H1 (cell line): ENCODE data around the gene STAT3. TPM values are rescaled to one million over a fixed set of nuclear protein-coding genes. Genes with fewer than 3 reads are reported as not detected.

Experiments used
- CTCF ChIA-PET: fragments of 300-600 bp; sonication (Branson Sonifier 250); formaldehyde crosslinking; loops from one replicate; lab custom pipeline; 2021; ENCODE audit not compliant: partially characterized antibody; lab: Charles Lee
- POLR2A ChIA-PET: fragments of 300-600 bp; sonication (Branson Sonifier 250); formaldehyde crosslinking; loops from one replicate; lab custom pipeline; 2021; ENCODE audit warnings: inconsistent platforms; ENCODE audit not compliant: partially characterized antibody; lab: Charles Lee
- DNase-seq, 2 experiments: peaks; one replicate each; pipeline versions ENCODE4 v3.0.0 to v3.0.0-alpha.2; 2010 to 2022; ENCODE audit warnings: low spot score in 2 of 2, low read depth in 1 of 2, mixed read lengths in 1 of 2
- FAIRE-seq: peaks from 2 replicates; lab custom pipeline; 2011; peaks lifted over from hg19 to GRCh38; lab: Jason Lieb, UNC
- H2AFZ ChIP-seq: 2 replicates; pipeline ENCODE4 v1.8.1; 2012; ENCODE audit warnings: low read length, inconsistent platforms
- H2AK5ac ChIP-seq: 2 replicates; pipeline ENCODE4 v1.6.1; 2013; ENCODE audit warnings: low read depth, low read length
- H2BK120ac ChIP-seq: replicated peaks from 2 replicates; pipeline ENCODE3; 2013; ENCODE audit warnings: low read depth, low read length, inconsistent platforms
- H2BK12ac ChIP-seq: 2 replicates; pipeline ENCODE4 v1.6.1; 2013; ENCODE audit warnings: low read depth, low read length
- H2BK15ac ChIP-seq: 2 replicates; pipeline ENCODE4 v1.6.1; 2013; ENCODE audit warnings: low read length
- H2BK20ac ChIP-seq: 2 replicates; pipeline ENCODE4 v1.6.1; 2013; ENCODE audit warnings: low read length
- H2BK5ac ChIP-seq: 2 replicates; pipeline ENCODE4 v1.6.1; 2013; ENCODE audit warnings: low read depth, low read length
- H3K14ac ChIP-seq: 2 replicates; pipeline ENCODE4 v1.6.1; 2013; ENCODE audit warnings: inconsistent platforms; ENCODE audit not compliant: insufficient read length
- H3K18ac ChIP-seq: 2 replicates; pipeline ENCODE4 v1.6.1; 2013; ENCODE audit warnings: low read length; ENCODE audit errors: extremely low read depth
- H3K23ac ChIP-seq: 2 replicates; pipeline ENCODE4 v1.6.1; 2013; ENCODE audit warnings: inconsistent platforms; ENCODE audit not compliant: insufficient read length
- H3K23me2 ChIP-seq: 2 replicates; pipeline ENCODE4 v1.6.1; 2013; ENCODE audit warnings: low read depth, low read length
- H3K27ac ChIP-seq: 2 replicates; pipeline ENCODE4 v1.6.1; 2011; ENCODE audit warnings: low read depth, low read length, inconsistent platforms
- H3K27me3 ChIP-seq, 4 experiments: replicated peaks in 1 of 4; 1 replicate in 1 of 4; 2 replicates in 3 of 4; pipeline versions ENCODE4 v1.6.1 to v1.8.1; 2011 to 2013; ENCODE audit warnings: low read length in 3 of 4, mild to moderate bottlenecking in 3 of 4, inconsistent platforms in 2 of 4, mixed read lengths in 2 of 4, moderate library complexity in 1 of 4; ENCODE audit not compliant: control insufficient read depth in 3 of 4, insufficient read depth in 3 of 4; ENCODE audit errors: extremely low read depth in 1 of 4
- H3K36me3 ChIP-seq, 4 experiments: 2 replicates each; pipeline versions ENCODE4 v1.6.1 to v1.8.1; 2011 to 2013; ENCODE audit warnings: mild to moderate bottlenecking in 4 of 4, low read length in 3 of 4, moderate library complexity in 2 of 4, control low read depth in 1 of 4, inconsistent platforms in 1 of 4; ENCODE audit not compliant: insufficient read depth in 4 of 4, control insufficient read depth in 2 of 4
- H3K4ac ChIP-seq: replicated peaks from 2 replicates; pipeline ENCODE3; 2013; ENCODE audit warnings: low read length, low read depth, mixed read lengths, inconsistent platforms; ENCODE audit not compliant: insufficient read length
- H3K4me1 ChIP-seq, 4 experiments: replicated peaks in 1 of 4; 1 replicate in 1 of 4; 2 replicates in 3 of 4; pipeline versions ENCODE4 v1.6.1 to v1.8.1; 2011 to 2013; ENCODE audit warnings: low read length in 3 of 4, inconsistent platforms in 2 of 4, mixed read lengths in 1 of 4; ENCODE audit not compliant: insufficient read depth in 4 of 4, control insufficient read depth in 3 of 4
- H3K4me2 ChIP-seq, 2 experiments: 2 replicates each; pipeline versions ENCODE4 v1.6.1 to v1.8.1; 2011 to 2013; ENCODE audit warnings: low read depth in 2 of 2, low read length in 2 of 2, control low read depth in 1 of 2, inconsistent platforms in 1 of 2, mild to moderate bottlenecking in 1 of 2; ENCODE audit not compliant: insufficient read depth in 1 of 2
- H3K4me3 ChIP-seq, 4 experiments: fragments of 200-600, 300-600 bp in 1 of 4; sonication (generic), shearing (Covaris generic), sonication (Bioruptor Twin) in 1 of 4; 2 replicates each; pipeline versions ENCODE4 v1.5.1 to v1.8.1; 2011 to 2016; ENCODE audit warnings: low read length in 4 of 4, low read depth in 3 of 4, control low read depth in 2 of 4, inconsistent platforms in 2 of 4, mild to moderate bottlenecking in 2 of 4, mixed read lengths in 1 of 4, moderate library complexity in 1 of 4; ENCODE audit not compliant: insufficient read depth in 2 of 4; ENCODE audit errors: extremely low read depth in 1 of 4
- H3K56ac ChIP-seq: replicated peaks from 2 replicates; pipeline ENCODE3; 2013; ENCODE audit warnings: low read depth, mild to moderate bottlenecking, mixed read lengths, low read length, inconsistent platforms; ENCODE audit not compliant: insufficient read length
- H3K79me1 ChIP-seq: 2 replicates; pipeline ENCODE4 v1.6.1; 2013; ENCODE audit warnings: low read depth, low read length, control low read depth
- H3K79me2 ChIP-seq, 2 experiments: 2 replicates each; pipeline versions ENCODE4 v1.6.1 to v1.8.1; 2012 to 2013; ENCODE audit warnings: low read length in 2 of 2, mild to moderate bottlenecking in 2 of 2, inconsistent platforms in 1 of 2; ENCODE audit not compliant: insufficient read depth in 2 of 2, control insufficient read depth in 1 of 2
- H3K9ac ChIP-seq, 4 experiments: replicated peaks in 1 of 4; 1 replicate in 1 of 4; 2 replicates in 3 of 4; pipeline versions ENCODE4 v1.6.1 to v1.8.1; 2011 to 2013; ENCODE audit warnings: low read depth in 3 of 4, low read length in 3 of 4, control low read depth in 2 of 4, mild to moderate bottlenecking in 2 of 4, moderate library complexity in 2 of 4, inconsistent platforms in 1 of 4; ENCODE audit errors: extremely low read depth in 1 of 4
- H3K9me3 ChIP-seq, 2 experiments: 2 replicates each; pipeline versions ENCODE4 v1.6.1 to v1.8.1; 2012 to 2013; ENCODE audit warnings: mild to moderate bottlenecking in 2 of 2, moderate library complexity in 2 of 2, control low read depth in 1 of 2, inconsistent platforms in 1 of 2, low read depth in 1 of 2, low read length in 1 of 2, mixed read lengths in 1 of 2; ENCODE audit not compliant: insufficient read depth in 2 of 2
- H4K20me1 ChIP-seq, 2 experiments: replicated peaks in 1 of 2; 2 replicates each; pipeline versions ENCODE3 to v1.8.1; 2011 to 2013; ENCODE audit warnings: inconsistent platforms in 2 of 2, low read length in 2 of 2, mild to moderate bottlenecking in 1 of 2; ENCODE audit not compliant: insufficient read depth in 2 of 2, control insufficient read depth in 1 of 2
- H4K5ac ChIP-seq: 2 replicates; pipeline ENCODE4 v1.6.1; 2013; ENCODE audit warnings: low read length, low read depth, mixed read lengths, inconsistent platforms; ENCODE audit not compliant: insufficient read length
- H4K8ac ChIP-seq: 2 replicates; pipeline ENCODE4 v1.8.0; 2013; ENCODE audit warnings: mild to moderate bottlenecking, moderate library complexity, low read length, inconsistent platforms; ENCODE audit not compliant: insufficient read depth; ENCODE audit errors: extremely low read depth
- H4K91ac ChIP-seq: replicated peaks from 2 replicates; pipeline ENCODE3; 2013; ENCODE audit warnings: low read length, mixed read lengths, inconsistent platforms; ENCODE audit not compliant: insufficient read length
- JUN ChIP-seq: IDR thresholded peaks from 2 replicates; pipeline ENCODE4 v1.6.1; 2011; ENCODE audit warnings: low read depth, mild to moderate bottlenecking, improper control_type of control experiment, low read length
- SIX5 ChIP-seq: IDR thresholded peaks from 2 replicates; pipeline ENCODE4 v1.6.1; 2011; ENCODE audit warnings: mild to moderate bottlenecking, low read depth, low read length
- TAF1 ChIP-seq: IDR thresholded peaks from 2 replicates; pipeline ENCODE4 v1.6.1; 2011; ENCODE audit warnings: mild to moderate bottlenecking, low read depth, low read length
- TEAD4 ChIP-seq: IDR thresholded peaks from 2 replicates; pipeline ENCODE4 v1.6.1; 2012; ENCODE audit warnings: low read depth, low read length, inconsistent platforms, mixed read lengths
- WGBS, 2 experiments: shearing (Covaris generic) in 1 of 2; methylation state at CpG; one replicate each; pipeline versions ENCODE4 v1.1.6 to v1.1.7; 2013 to 2015; ENCODE audit warnings: low lambda C conversion rate in 2 of 2, mixed read lengths in 2 of 2, inconsistent platforms in 1 of 2, low coverage in 1 of 2, missing lambda C conversion rate in 1 of 2; ENCODE audit not compliant: insufficient replicate concordance in 2 of 2, insufficient coverage in 1 of 2, insufficient read length in 1 of 2; ENCODE audit errors: extremely low coverage in 1 of 2, missing lambda C conversion rate in 1 of 2; 5-methylcytosine and 5-hydroxymethylcytosine counted together
- polyA plus RNA-seq, 7 experiments: library from polyadenylated mRNA; depleted of rRNA in 3 of 7; stranded (reverse) in 5 of 7; unstranded in 2 of 7; fragments of >200 nt in 5 of 7; fragments of 200-250 nt in 2 of 7; gene quantifications; 1 replicate in 5 of 7; 2 replicates in 1 of 7; 4 replicates in 1 of 7; pipeline versions ENCODE4 v1.2.1 to v1.2.3, GENCODE V29; 2011 to 2013; ENCODE audit warnings: missing spikeins in 2 of 7, mixed read lengths in 2 of 7
- total RNA-seq: library from RNA; stranded (reverse); fragmentation: NEBNext Ultra II Directional; extraction: Animal tissue kit (Norgen Biotek cat#: 25700); gene quantifications from 2 replicates; pipeline ENCODE4 v1.2.1, GENCODE V29; 2021

Gene STAT3
- total and polyA plus RNA-seq, 2 of the 8 experiments (the other 6 are each of a cell fraction or from before 2014, with no cell fraction given): 38.4 to 94.1 TPM

DNA sequence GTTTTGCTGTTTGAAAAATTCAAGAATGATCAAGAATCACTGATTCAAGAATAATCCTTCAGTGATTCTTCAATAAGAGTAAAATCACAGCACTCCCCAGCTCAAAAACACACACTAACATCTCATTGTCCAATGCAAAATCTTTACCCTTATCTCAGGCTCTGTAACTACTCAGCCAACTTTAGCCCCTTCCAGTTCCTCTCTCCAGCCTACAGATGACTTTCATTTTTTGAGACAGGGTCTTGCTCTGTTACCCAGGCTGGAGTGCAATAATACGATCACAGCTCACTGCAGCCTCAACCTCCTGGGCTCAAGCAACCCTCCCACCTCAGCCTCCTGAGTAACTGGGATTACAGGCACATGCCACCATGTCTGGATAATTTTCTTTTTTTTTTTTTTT lies 25.0 kb downstream of the STAT3 start:
- FAIRE-seq (no peak), DNase-seq (no peak)
- Histone ChIP-seq H3K9me3 (no peaks in the 10 kb centered on the region), H3K27me3 (no peaks in the 10 kb centered on the region), H3K79me1 (peaks cover 26% of the 10 kb centered on the region), H2BK5ac (no peak overlapping the region), H2BK12ac (no peak overlapping the region), H2AK5ac (no peak overlapping the region), H3K9ac (no peak overlapping the region), H3K18ac (no peak overlapping the region), H4K20me1 (peaks cover 15 to 33% of the 10 kb centered on the region in 2 experiments), H3K27ac (no peak overlapping the region), H3K14ac (no peak overlapping the region), H3K4me2 (no peak overlapping the region; a peak in 1 of 4 replicates), H2AFZ (no peak overlapping the region), H3K79me2 (peaks cover 18 to 94% of the 10 kb centered on the region in 2 experiments), H4K91ac (no peak overlapping the region), H3K4me1 (peaks cover 4 to 26% (median 19%) of the 10 kb centered on the region in 4 experiments), H3K4ac (no peak overlapping the region), H2BK120ac (no peak overlapping the region), H4K5ac (no peak overlapping the region), H3K23ac (no peak overlapping the region), H3K56ac (no peak overlapping the region), H2BK15ac (no peak overlapping the region), H4K8ac (no peak overlapping the region), H3K36me3 (no peaks in the 10 kb centered on the region), H2BK20ac (no peak overlapping the region), H3K23me2 (no peaks in the 10 kb centered on the region; the same call in 1 of the 2 replicates), H3K4me3 (no peak overlapping the region)
- TF ChIP-seq TAF1 (no peak), JUN (no peak), SIX5 (no peak), TEAD4 (no peak)
- 94% methylated on average over 1 of the region's 1 CpG; no CpG with 5 or more reads in 1 of the 2 experiments for WGBS, 2 experiments
- CTCF ChIA-PET: interaction anchor here (1.1 kb wide), 3 partner anchors 28 to 40 kb away, joined by 3 to 5 read pairs (median 5); no protein-coding TSS in a partner anchor
- POLR2A ChIA-PET: no interaction called here
